NCI-H510A (cell line): Measurements from ENCODE around the gene TES.

Experiments
- DNase-seq: peaks from one replicate; lab custom pipeline; 2025; lab: John Stamatoyannopoulos, UW

Gene TES

GRCh38 chr7:116193329-116194087 is 16.8 kb upstream of the TES start:
- DNase-seq, result no peak

- DNase-seq, result no peak
These were observed 16.2 kb upstream of the TES start for GRCh38 chr7:116194115-116194514.

GRCh38 chr7:116195451-116195850 is 14.9 kb upstream of the TES start:
- no peak for DNase-seq

- DNase-seq, result no peak
These were observed 13.4 kb upstream of the TES start for GRCh38 chr7:116196947-116197346.

- DNase-seq, result no peak
These were observed 13.0 kb upstream of the TES start for GRCh38 chr7:116197360-116197759.

- DNase-seq, result no peak
These were observed 11.5 kb upstream of the TES start for GRCh38 chr7:116198748-116199410.

DNA sequence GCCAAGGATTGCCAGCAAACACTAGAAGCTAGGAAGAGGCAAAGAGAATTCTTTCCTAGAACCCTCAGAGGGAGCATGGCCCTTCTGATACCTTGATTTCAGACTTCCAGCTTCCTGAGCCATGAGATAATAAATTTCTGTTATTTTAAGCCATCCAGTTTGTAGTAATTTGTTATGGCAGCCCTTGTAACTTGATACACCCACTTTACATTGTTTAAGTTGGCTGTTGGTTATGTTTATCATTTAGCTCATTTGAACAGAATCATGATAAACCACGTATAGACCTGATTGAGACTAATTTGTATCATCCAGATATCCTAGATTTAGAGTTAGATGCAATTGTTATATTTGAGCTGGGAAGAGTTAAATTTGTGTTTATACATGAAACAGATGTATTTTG is 9.4 kb upstream of the TES start:
- DNase-seq, result no peak

GRCh38 chr7:116206141-116206540 is 4.2 kb upstream of the TES start:
- no peak for DNase-seq

DNA sequence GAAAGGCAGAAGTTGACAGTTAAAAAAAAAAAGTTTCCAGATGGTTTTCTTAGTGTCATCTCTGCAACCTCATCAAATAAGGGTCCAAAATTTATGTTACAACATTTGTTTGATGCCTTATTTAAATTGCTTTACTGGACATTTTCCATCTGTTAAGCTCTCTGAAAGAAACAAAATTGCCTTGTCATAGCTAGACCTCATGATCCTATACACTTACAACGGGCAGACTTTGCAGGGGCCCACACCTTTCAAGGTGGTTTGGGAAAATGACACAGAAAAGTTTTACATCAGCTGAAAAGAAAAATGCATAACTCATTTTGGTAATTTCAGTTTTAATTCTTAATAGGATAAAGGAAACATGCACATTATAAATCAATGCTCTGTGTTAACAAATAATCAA is 1.4 kb upstream of the TES start:
- DNase-seq, result no peak

DNA sequence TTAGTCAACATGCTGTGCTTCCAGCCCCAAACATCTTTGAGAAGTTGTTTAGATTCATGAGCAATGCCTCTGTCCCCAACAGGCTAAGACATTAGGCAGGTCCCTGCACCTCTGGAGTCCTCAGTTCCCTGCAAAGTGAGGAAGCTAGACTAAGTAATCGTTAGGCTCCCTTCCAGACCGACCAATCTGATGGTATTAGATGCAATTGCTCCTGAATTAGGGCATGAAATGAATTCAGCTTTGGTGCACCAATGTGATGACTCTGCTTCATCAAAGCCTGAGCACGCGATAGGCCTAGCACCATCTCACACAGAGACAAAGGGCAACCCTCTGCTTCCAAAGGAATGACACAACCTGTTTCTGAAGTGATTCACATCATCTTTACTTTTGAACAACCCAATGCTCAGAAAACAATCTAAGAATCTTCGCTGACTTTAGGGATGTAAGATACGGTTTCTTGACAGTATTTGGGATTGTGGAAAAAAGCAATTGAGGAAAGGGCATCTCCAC is 723 bp upstream of the TES start:
- no peak for DNase-seq

- DNase-seq, result peak; percentile 25
These were observed 920 bp downstream of the TES start for GRCh38 chr7:116211006-116211912.

DNA sequence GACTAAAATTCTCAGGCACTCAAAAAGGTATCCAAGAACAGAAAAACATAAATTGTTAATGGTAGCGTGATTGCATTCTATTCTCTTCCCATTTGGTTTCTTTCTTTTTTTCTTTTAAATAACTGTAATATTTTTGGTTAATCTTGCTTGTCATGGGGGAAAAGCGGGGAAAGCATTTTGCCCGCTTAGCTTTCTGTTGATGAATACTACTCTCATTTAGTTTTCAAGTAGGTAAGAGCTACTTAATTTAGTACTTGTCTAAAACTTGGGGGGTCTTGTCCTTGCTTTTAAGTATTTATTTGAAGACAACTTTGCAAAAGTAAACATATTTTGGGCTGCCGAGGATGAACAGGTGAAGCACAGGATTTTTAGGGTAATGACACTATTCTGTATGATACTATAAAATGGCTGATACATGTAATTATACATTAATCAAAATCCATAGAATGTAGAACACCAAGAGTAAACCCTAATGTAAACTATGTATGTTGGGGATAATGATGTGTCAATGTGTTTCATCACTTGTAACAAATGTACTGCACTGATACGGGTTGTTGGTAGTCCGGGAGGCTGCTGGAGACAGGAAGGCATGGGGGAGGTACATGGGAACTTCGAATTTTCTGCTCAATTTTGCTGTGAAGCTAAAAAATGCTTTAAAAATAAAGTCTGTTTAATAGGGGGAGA is 1.7 kb downstream of the TES start:
- DNase-seq, result no peak

DNA sequence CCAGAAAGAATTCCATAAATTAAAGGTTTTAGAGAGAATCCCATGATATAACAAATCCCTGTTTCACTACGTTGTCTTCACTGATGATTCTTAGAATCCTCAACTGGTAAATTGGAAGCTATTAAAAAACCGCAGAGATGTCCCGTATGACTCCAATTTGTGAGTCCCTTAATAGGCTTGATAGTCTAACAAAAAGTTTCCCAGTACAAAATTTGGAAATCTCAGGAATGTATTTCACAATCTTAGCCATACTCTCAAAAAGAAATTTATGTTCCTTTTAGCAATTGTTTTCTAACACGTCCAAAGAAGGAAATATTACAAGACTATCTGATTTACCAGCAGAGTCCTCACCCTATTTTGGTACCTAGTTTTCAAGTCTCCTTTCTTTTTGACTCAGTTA is 2.5 kb downstream of the TES start:
- no peak for DNase-seq

- no peak for DNase-seq
These were observed 3.2 kb downstream of the TES start for GRCh38 chr7:116213361-116214130.

DNA sequence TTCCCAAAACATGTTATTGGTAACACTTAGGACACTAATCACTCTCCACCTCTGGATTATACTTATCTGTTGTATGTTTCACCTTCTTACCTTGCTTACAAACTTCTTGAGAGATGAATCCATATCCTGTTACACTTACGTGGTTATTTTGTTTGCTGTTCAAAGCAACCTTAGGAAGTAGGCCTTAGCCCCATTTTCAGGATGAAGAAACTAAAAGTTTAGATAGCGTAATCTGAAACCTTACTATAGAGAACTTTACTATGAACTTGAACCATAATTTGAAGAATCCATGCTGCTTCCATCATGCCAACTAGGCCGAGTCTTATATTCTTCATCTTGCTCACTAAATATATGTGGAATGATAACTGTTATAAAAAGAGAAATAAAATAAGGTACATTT is 4.6 kb downstream of the TES start:
- DNase-seq, result no peak

DNA sequence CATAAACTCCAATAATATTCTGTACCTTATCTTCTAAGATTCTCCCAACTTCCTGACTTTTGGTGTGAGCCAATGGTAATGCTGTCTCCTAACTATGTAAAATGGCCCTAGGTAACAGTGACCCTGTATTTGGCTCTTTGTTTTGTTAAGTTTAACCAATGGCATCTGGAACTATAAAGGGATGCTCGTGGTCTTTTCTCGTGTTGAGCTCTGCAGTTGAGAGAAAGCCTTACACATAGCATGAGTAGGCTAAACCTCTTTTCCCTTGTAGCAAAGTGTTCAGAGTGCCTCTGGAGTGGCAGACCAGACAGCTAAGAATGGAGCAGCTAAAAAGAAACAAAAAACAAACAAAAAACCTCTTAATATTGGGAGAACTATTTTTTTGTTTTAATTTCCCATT is 5.2 kb downstream of the TES start:
- DNase-seq, result no peak

DNA sequence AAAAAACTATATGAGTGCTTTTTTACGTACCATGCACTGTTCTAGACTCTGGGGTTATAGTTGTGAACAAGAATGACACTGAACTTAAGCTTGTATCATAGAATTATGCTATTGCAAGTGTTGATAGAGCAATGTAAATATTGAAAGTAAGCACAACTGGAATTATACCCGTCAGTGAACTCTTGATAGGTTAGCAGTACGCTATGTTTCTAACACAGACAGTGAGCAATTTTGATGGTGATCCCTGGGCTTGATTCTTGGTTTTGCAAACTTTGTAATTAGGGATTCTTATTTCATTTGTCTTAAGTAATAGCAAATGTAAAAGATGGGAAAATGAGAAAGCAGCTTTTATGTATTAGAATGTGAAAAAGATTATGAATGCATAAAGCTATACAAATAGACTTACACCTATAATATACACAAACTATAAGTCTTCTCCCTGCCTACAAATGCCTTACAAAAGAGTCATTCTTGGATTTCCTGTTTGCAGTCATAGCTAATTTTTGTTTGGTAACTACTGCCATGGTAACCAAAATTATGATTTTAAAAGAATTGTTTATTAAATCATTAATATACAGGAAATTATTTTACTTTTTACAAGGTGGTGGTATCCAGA is 6.7 kb downstream of the TES start:
- DNase-seq, result no peak

DNA sequence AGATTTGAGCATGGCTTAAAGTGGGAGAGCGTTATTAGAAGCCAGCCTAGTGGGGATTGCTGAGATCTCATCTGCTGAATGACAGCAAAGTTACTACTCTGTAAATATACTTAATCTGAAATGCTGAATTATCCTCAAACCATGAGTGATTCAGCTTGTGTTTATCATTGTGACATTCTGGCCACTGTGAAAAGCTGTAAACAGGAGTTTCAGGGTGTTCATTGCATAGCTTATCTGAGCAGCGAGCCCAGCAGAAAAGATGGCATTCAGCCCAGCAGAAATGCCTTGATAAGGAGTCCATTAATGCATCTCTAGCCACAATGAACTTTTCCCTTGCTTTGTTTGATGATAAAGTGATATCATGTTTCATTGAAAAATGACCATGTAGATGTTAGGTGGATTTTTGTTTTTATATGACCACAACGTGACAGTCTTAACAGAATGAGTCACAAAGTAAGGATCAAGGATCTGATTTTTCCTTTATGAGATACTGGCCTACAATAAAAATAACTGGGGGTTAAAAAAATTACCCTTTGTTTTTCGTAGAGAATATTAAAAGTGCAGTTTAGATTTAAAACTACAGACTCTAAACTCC is 7.8 kb downstream of the TES start:
- no peak for DNase-seq

DNA sequence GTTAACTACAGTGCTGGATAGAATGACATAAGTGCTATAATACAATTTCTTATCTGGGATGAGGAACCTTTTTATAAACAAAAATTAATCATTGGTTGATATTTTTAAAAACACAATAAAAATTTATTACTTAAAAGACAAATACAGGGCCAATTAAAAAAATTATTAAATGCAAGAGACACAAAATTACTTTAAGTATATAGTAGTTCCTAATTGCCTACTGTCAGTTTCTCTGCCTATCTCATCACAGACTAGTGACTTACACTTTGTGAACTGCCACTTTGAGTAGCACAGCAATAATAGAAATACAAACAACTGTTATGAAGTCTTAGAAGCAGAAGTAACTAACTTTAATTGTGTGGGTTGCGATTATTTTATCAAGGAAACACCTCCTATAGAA is 8.4 kb downstream of the TES start:
- no peak for DNase-seq

GRCh38 chr7:116219288-116219687 is 8.9 kb downstream of the TES start:
- no peak for DNase-seq
